ENCODE results near the gene MMP21. TPM values are rescaled to one million over a fixed set of nuclear protein-coding genes. Genes with fewer than 3 reads are reported as not detected.

MMP21 gene
- total RNA-seq, 1 experiment from 2014 or later, result not detected

Other genes with a start within 250 kb of the MMP21 start
- gene TEX36, start 92.7 kb downstream of the MMP21 start, total RNA-seq (2014; rRNA removed; shearing (Covaris generic)), result not detected in 2 replicates
- 21.2 and 23.2 TPM in 2 replicates for gene EDRF1, start 56.1 kb downstream of the MMP21 start, total RNA-seq (2014; rRNA removed; shearing (Covaris generic))
- 90.0 and 116 TPM in 2 replicates for gene UROS, start 47.4 kb upstream of the MMP21 start, total RNA-seq (2014; rRNA removed; shearing (Covaris generic))
- 85.1 and 94.4 TPM in 2 replicates for gene BCCIP, start 47.7 kb upstream of the MMP21 start, total RNA-seq (2014; rRNA removed; shearing (Covaris generic))
- 68.3 and 82.1 TPM in 2 replicates for gene DHX32, start 105.5 kb upstream of the MMP21 start, total RNA-seq (2014; rRNA removed; shearing (Covaris generic))
- gene FANK1, start 120.7 kb upstream of the MMP21 start, total RNA-seq (2014; rRNA removed; shearing (Covaris generic)), result 8.4 and 20.8 TPM in 2 replicates